Spleen (tissue), 11 donors: ENCODE results near the gene SLC12A1. TPM values are rescaled to one million over a fixed set of nuclear protein-coding genes. Genes with fewer than 3 reads are reported as not detected.

ENCODE experiments used
- DNase-seq: peaks from one replicate; pipeline ENCODE4 v3.0.0-alpha.2; 2020
- H3K27ac ChIP-seq, 8 donors: fragments of 200-600 bp; sonication (generic) in 7 of 8; 1 replicate in 4 of 8; 2 replicates in 4 of 8; pipeline versions ENCODE4 v1.5.0 to v1.8.0; 2016 to 2021; ENCODE audit warnings: inconsistent platforms in 4 of 8, mild to moderate bottlenecking in 4 of 8, moderate library complexity in 1 of 8
- H3K27me3 ChIP-seq, 7 donors: fragments of 200-600 bp; sonication (generic) in 6 of 7; replicated peaks in 1 of 7; 1 replicate in 4 of 7; 2 replicates in 3 of 7; pipeline versions ENCODE4 v1.5.0 to v1.8.0; 2016 to 2021; ENCODE audit warnings: inconsistent platforms in 3 of 7, mild to moderate bottlenecking in 1 of 7
- H3K36me3 ChIP-seq, 6 donors: fragments of 200-600 bp; sonication (generic) in 5 of 6; 1 replicate in 4 of 6; 2 replicates in 2 of 6; pipeline versions ENCODE4 v1.5.0 to v1.8.0; 2016 to 2021; ENCODE audit warnings: inconsistent platforms in 2 of 6
- H3K4me1 ChIP-seq, 6 donors: fragments of 200-600 bp; sonication (generic) in 5 of 6; 1 replicate in 3 of 6; 2 replicates in 3 of 6; pipeline versions ENCODE4 v1.5.0 to v1.8.0; 2016 to 2021; ENCODE audit warnings: inconsistent platforms in 3 of 6
- H3K4me3 ChIP-seq, 8 donors: fragments of 200-600 bp; sonication (generic) in 7 of 8; 1 replicate in 4 of 8; 2 replicates in 4 of 8; pipeline versions ENCODE4 v1.5.0 to v1.8.0; 2016 to 2021; ENCODE audit warnings: inconsistent platforms in 4 of 8, mild to moderate bottlenecking in 4 of 8, moderate library complexity in 2 of 8
- H3K9me3 ChIP-seq, 8 donors: fragments of 200-600 bp; sonication (generic) in 7 of 8; 1 replicate in 4 of 8; 2 replicates in 4 of 8; pipeline versions ENCODE4 v1.5.0 to v1.8.0; 2016 to 2021; ENCODE audit warnings: inconsistent platforms in 4 of 8
- CTCF ChIP-seq, 11 experiments: fragments of 200-600 bp in 7 of 11; fragments of 450-650 bp in 4 of 11; sonication (generic) in 4 of 11; IDR thresholded peaks in 8 of 11; conservative IDR thresholded peaks in 3 of 11; 1 replicate in 7 of 11; 2 replicates in 4 of 11; pipeline versions ENCODE4 v1.4.0 to v1.8.0; 2016 to 2021; ENCODE audit warnings: antibody characterized with exemption in 11 of 11, inconsistent platforms in 4 of 11, mild to moderate bottlenecking in 1 of 11
- POLR2A ChIP-seq, 3 donors: fragments of 450-650 bp; IDR thresholded peaks; one replicate each; pipeline ENCODE4 v1.5.1; 2017; ENCODE audit warnings: antibody characterized with exemption in 3 of 3, mild to moderate bottlenecking in 1 of 3
- POLR2AphosphoS5 ChIP-seq, 3 donors: sonication (generic); formaldehyde crosslinking; IDR thresholded peaks; one replicate each; pipeline ENCODE4 v1.5.1; 2017; ENCODE audit warnings: antibody characterized with exemption in 3 of 3
- WGBS, 5 donors: extraction: QIAGEN DNeasy Blood & Tissue Kit in 3 of 5; methylation state at CpG; one replicate each; pipeline versions ENCODE4 v1.1.5 to v1.1.7; 2013 to 2018; 5-methylcytosine and 5-hydroxymethylcytosine counted together
- intact Hi-C: fragments of 100-400 bp; cut with DNase I; formaldehyde crosslinking; loops from one replicate; pipeline ENCODE4 v1.15.0; 2023; ENCODE audit warnings: low total_unique reads
- polyA plus RNA-seq, 3 donors: library from polyadenylated mRNA; stranded (reverse); fragments of 200-250 nt; gene quantifications; one replicate each; pipeline ENCODE4 v1.2.1, GENCODE V29; 2013
- total RNA-seq, 7 donors: library from RNA; depleted of rRNA in 3 of 7; stranded (reverse); fragments of >200 nt in 3 of 7; fragmentation: NEBNext Ultra II Directional in 4 of 7; extraction: Animal tissue kit (Norgen Biotek cat#: 25700) in 4 of 7; gene quantifications; one replicate each; pipeline versions ENCODE4 v1.1.0 to v1.2.1, GENCODE V29; 2016 to 2021
- donor health status: healthy with polysubstance abuse.
- donor health status: DM: no; HTN: no; CAD: no; lungs with moderate emphysema.
- donor health status: DM: no; HTN: no; CAD: no.
- donor health status: Bipolar disorder and iron deficiency.
- donor health status: healthy.
- donor health status: DM: no; HTN: no; CAD: no.
- donor health status: DM: yes; HTN: yes; CAD: no.

Gene SLC12A1
- total and polyA plus RNA-seq, 10 donors = 0.02 TPM; not detected in 8

- Histone ChIP-seq H3K4me3 (no peak overlapping the region), H3K9me3 (no peaks in the 10 kb centered on the region), H3K27ac (no peak overlapping the region), H3K36me3 (no peaks in the 10 kb centered on the region), H3K27me3 (peaks cover 0 to 12% (median 0%) of the 10 kb centered on the region in 7 donors), H3K4me1 (no peaks in the 10 kb centered on the region)
- TF ChIP-seq CTCF (IDR thresholded peaks at IDR 0.05 in 8 of 11, conservative IDR thresholded peaks at IDR 0.05 in 3 of 11) (no peak), POLR2A (IDR thresholded peaks at IDR 0.05) (no peak), POLR2AphosphoS5 (IDR thresholded peaks at IDR 0.05) (no peak)
- intact Hi-C loops = no loop called here
- no peak for DNase-seq
- WGBS, 5 donors = 67 to 87% (median 74%) methylated on average over 1 of the region's 1 CpG
Measured at GRCh38 chr15:48244921-48245320, 38.8 kb downstream of the SLC12A1 start.

- Histone ChIP-seq H3K27ac (no peak overlapping the region), H3K4me3 (no peak overlapping the region), H3K36me3 (no peaks in the 10 kb centered on the region), H3K27me3 (peaks cover 0 to 12% (median 0%) of the 10 kb centered on the region in 7 donors), H3K4me1 (no peaks in the 10 kb centered on the region), H3K9me3 (no peaks in the 10 kb centered on the region)
- TF ChIP-seq POLR2A (IDR thresholded peaks at IDR 0.05) (no peak), CTCF (IDR thresholded peaks at IDR 0.05 in 8 of 11, conservative IDR thresholded peaks at IDR 0.05 in 3 of 11) (no peak), POLR2AphosphoS5 (IDR thresholded peaks at IDR 0.05) (no peak)
- DNase-seq = no peak
- intact Hi-C loops = no loop called here
- WGBS, 5 donors = 64 to 93% (median 88%) methylated on average over 5 of the region's 5 CpGs
Measured at GRCh38 chr15:48248414-48248813, 42.3 kb downstream of the SLC12A1 start.

GRCh38 chr15:48250640-48251076 is 44.6 kb downstream of the SLC12A1 start:
- no peak for DNase-seq
- Histone ChIP-seq H3K27me3 (peaks cover 0 to 19% (median 0%) of the 10 kb centered on the region in 7 donors), H3K4me3 (no peak overlapping the region), H3K4me1 (no peaks in the 10 kb centered on the region), H3K27ac (no peak overlapping the region), H3K36me3 (no peaks in the 10 kb centered on the region), H3K9me3 (no peaks in the 10 kb centered on the region)
- intact Hi-C loops = no loop called here
- TF ChIP-seq CTCF (IDR thresholded peaks at IDR 0.05 in 8 of 11, conservative IDR thresholded peaks at IDR 0.05 in 3 of 11) = peak in 10 of 11 experiments; percentile 11 to 58 (median 46)
- TF ChIP-seq POLR2A (IDR thresholded peaks at IDR 0.05) = no peak
- 32 to 42% (median 37%) methylated on average over 6 of the region's 6 CpGs for WGBS, 5 donors

GRCh38 chr15:48253172-48253571 is 47.1 kb downstream of the SLC12A1 start:
- intact Hi-C loops = no loop called here
- TF ChIP-seq CTCF (IDR thresholded peaks at IDR 0.05 in 8 of 11, conservative IDR thresholded peaks at IDR 0.05 in 3 of 11) (no peak), POLR2AphosphoS5 (IDR thresholded peaks at IDR 0.05) (no peak)
- DNase-seq = no peak
- Histone ChIP-seq H3K36me3 (no peaks in the 10 kb centered on the region), H3K27me3 (peaks cover 0 to 12% (median 0%) of the 10 kb centered on the region in 7 donors), H3K9me3 (no peaks in the 10 kb centered on the region), H3K27ac (no peak overlapping the region), H3K4me3 (no peak overlapping the region), H3K4me1 (no peaks in the 10 kb centered on the region)
- 59 to 81% (median 73%) methylated on average over 4 of the region's 4 CpGs for WGBS, 5 donors
